HG03159 (cell line): ENCODE data around the gene ZNF595.
"Not testable (repeated sequence)": the region's sequence is repeated elsewhere in the genome, so short reads cannot be mapped to it uniquely, and the experiment has no call there.

Experiments
- ATAC-seq: cut with Tn5 transposase; IDR thresholded peaks from one replicate; pipeline ENCODE4 v1.9.1; 2021; ENCODE audit warnings: mild to moderate bottlenecking, moderate library complexity; ENCODE audit not compliant: unreplicated experiment

The ZNF595 gene

DNA sequence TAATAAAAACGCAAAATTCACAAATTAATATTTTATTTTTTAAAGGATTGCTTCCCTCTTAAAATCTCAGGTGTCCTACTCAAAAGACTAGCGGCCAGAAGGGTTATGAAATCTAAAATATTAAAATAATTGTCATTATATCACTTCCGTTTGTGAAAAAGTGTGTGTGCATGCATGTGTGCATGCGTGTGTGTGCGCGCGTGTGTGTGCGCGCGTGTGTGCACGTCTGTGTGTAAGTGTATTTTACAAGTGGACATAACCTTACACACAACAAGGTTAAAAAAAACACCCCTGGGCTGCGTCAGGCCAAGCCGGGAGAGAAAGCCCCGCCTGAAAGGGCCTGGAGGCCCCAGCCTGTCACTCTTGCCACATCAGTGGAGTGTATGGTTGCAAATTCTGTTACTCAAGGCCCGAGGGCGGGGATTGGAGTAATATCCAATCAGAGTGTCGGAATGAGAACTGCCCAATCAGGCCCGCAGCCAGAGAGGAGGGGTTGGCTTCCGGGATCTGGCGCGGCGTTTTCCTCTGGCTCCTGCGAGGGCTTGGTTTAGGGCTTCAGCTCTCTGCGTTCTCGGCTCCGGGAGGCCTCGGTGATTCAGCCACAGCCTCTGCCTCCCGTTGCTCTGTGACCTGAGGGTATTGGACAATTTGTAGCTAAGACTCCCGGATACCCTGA is at the start of gene ZNF595:
TSS of gene ZNF595 (plus strand) at position 518 of the 676 bp plus-strand sequence. CDS start 168 bp downstream, outside the sequence.
- ATAC-seq, result peak; percentile 35

GRCh38 chr4:9937-10870 is 42.9 kb upstream of the ZNF595 start:
- ATAC-seq, result not testable (repeated sequence)

DNA sequence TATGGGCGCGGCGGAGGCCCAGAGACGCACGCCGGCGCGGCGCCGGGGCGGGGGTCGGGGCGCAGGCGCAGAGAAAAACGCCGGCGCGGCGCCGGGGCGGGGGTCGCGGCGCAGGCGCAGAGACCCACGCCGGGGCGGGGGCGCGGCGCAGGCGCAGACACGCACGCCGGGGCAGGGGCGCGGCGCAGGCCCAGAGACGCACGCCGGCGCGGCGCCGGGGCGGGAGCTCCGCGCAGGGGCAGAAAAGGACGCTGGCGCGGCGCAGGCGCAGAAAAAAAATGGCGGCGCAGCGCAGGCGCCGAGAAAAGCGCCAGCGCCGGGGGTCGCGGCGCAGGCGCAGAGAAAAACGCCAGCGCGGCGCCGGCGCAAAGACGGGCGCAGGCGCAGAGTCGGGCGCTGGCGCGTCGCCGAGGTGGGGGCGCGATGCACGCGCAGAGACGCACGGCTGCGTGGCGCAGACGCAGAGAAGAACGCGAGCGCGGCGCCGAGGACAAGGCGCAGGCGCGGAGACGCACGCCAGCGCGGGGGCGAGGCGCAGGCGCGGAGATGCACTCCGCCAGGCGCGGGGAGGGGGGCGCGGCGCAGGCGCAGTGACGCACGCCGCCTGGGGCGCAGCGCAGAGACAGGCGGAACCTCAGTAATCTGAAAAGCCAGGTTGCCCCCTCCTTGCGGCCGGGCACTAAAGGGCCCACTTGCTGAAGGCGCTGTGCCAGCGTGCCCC is 41.9 kb upstream of the ZNF595 start:
- not testable (repeated sequence) for ATAC-seq

DNA sequence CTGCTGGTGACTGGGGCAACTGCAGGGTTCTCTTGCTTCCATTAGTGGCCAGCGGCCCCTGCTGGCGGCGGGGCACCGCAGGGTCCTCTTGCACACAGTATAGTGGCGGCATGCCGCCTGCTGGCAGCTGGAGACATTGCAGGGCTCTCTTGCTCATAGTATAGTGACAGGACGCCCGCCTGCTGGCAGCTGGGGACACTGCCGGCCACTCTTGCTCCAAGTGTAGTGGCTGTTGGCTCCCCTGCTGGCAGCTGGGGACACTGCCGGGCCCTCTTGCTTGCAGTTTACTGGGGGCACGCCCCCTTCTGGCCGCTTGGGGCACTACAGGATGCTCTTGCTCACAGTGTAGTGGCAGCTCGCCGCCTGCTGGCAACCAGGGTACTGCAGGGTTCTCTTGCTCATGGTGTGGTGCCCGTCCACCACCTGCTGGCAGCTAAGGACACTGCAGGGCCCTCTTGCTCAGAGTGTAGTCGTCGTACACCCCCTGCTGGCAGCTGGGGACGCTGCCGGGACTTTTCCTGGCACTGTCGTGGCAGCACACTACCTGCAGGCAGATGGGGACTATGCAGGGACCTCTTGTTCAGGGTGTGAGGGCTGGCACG is 41.2 kb upstream of the ZNF595 start:
- ATAC-seq, result peak; percentile 89

DNA sequence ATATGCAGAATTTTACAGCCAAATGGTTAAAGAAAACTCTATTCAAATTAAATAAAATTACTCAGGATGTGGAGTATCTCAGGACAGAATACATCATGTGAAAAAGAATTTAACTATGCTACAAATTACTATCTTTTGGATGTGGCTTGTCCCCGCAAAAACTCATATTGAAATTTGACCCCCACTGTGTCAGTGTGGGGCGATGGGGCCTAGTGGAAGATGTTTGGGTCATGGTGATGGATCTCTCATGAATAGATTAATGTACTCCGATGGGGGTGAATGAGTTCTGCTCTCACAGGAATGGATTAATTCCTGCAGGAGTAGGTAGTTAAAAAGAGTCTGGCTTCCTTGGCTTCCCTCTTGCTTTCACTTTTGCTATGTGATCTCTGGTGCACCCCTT is 35.0 kb upstream of the ZNF595 start:
- ATAC-seq, result not testable (repeated sequence)

DNA sequence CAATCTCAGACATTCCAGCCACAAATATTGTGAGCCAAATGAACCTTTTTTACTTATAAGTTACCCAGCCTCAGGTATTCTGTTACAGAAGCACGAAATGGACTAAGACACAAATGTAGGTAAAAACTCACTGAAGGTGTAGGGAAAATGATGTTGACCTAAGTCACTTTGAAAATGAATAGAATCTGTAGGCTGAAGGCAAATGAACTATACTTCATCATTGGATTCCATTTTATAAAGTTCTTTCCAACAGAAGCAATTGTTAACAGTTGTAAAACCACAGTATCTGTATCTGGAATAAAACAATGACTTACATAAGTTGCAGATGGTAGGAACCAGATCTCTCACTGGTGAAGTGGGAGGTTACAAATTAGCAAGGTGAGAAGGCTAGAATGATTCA is 34.5 kb upstream of the ZNF595 start:
- ATAC-seq, result not testable (repeated sequence)

DNA sequence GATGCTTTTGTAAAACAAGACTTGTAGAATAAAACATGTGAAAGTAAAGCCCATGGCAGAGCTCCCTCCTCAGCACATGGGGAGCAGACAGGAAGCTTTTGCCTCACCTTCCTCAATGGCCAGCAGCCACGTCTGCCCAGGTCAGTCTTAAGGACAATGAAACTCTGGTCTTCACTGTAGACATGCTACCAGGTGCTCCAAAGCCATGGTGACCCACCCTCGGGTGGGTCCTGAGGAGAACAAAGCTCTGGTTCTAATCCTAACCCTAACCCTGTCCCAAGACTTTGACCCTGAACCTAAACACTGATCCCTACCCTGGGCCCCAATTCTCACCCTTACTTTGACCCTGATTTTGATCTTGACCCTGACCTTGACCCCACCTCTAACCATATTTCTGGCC is 30.2 kb upstream of the ZNF595 start:
- not testable (repeated sequence) for ATAC-seq

DNA sequence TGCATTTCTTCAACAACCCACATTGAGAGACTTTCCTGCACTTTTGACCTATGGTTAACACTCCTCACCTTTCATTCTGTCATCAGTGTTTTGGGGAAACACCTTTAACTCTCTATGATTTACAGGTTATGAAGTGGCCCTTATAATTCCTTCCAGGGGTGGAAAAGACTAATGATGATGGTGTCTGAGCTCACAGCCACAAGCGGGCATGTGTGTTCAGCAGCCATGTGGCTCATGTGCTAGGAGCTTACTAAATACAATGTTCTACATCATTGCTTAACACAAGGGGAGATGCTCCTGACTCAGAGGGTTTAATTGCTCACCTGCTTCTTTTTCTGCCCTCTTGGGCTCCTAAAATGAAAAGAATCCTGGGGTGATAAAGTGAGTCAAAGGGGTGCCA is 28.8 kb upstream of the ZNF595 start:
- ATAC-seq, result not testable (repeated sequence)

- ATAC-seq, result not testable (repeated sequence)
Measured at GRCh38 chr4:27501-27900, 25.6 kb upstream of the ZNF595 start.

- peak; percentile 48 for ATAC-seq
Measured at GRCh38 chr4:28767-29542, 24.2 kb upstream of the ZNF595 start.

DNA sequence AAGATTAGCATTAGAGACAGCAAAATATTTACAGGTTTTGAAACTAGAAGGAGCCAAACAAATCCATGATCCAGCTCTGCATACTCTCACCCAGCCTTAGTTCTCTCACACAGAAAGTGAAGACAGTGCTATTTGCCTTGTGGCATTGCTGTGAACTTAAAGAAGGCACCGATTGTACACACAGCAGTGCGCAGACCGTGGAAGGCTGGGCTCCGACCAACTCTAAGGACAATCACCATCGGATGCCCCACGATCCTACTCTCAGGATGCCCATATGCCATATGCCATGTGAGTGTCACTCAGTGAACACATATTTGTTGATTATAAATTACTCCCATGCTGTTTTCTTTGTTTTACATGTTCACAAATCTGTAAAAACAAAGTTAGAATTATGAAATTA is 19.8 kb upstream of the ZNF595 start:
- not testable (repeated sequence) for ATAC-seq

GRCh38 chr4:36559-37415 is 16.3 kb upstream of the ZNF595 start:
- ATAC-seq, result not testable (repeated sequence)

DNA sequence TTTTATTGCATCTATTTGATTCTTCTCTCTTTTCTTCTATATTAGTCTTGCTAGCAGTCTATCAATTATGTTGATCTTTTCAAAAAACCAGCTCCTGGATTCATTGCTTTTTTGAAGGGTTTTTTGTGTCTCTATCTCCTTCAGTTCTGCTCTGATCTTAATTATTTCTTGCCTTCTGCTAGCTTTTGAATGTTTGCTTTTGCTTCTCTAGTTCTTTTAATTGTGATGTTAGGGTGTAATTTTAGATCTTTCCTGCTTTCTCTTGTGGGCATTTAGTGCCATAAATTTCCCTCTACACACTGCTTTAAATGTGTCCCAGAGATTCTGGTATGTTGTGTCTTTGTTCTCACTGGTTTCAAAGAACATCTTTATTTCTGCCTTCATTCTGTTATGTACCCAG is 14.9 kb upstream of the ZNF595 start:
- not testable (repeated sequence) for ATAC-seq

GRCh38 chr4:43375-43774 is 9.7 kb upstream of the ZNF595 start:
- peak; percentile 45 for ATAC-seq

DNA sequence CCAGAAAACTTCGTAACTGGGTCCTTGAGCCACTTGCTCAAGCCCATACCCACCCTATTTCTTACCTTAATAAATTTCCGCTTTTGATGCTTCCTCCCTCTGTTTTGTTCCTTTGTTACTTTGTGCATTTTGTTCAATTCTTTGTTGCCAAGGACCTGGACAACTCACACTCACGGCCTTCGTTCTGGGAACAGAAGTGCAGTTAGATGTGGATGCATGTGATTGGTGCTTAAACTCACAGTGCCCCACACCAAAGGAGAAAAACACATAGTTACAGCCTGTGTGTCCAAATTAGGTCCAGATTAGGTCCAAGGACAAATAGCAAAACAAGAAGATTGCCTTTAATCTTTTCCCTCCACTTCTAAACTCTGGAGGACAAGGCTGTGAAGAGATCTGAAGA is 1.9 kb upstream of the ZNF595 start:
- ATAC-seq, result peak; percentile 8

- peak; percentile 71 for ATAC-seq
Measured at GRCh38 chr4:51655-52277, 1.4 kb upstream of the ZNF595 start.

GRCh38 chr4:53521-53920 is 400 bp downstream of the ZNF595 start:
- ATAC-seq, result not testable (repeated sequence)

DNA sequence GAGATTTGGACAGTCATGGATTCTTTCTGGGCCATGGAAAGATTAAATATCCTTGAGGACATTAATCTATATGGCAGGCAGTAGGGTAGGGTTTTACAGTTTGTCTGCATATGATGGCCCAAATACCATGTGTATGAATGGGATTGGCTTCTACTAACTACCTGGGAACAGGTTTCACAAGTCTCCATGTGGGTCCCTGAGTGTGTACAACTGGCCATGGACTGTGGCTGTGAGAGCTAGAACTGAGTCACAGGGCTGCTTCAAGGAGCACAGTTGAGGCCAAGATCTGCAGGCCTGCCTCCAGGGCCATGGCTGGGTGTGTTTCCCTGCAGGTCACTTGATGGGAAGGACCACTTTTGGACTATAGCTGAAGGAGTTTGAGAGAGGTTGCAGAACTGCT is 11.6 kb downstream of the ZNF595 start:
- ATAC-seq, result not testable (repeated sequence)

GRCh38 chr4:71830-72229 is 18.7 kb downstream of the ZNF595 start:
- no peak for ATAC-seq
